A673 (cell line): ENCODE results near the gene PKDREJ. TPM values are rescaled to one million over a fixed set of nuclear protein-coding genes. Genes with fewer than 3 reads are reported as not detected.

ENCODE experiments used
- BruUV-seq: library from RNA; stranded (reverse); fragments of 400-500 nt; replicated peaks from 2 replicates; lab custom pipeline; 2021; lab: Mats Ljungman, UMichigan
- CTCF ChIA-PET: fragments of 300-600 bp; sonication (Branson Sonifier 250); formaldehyde crosslinking; loops from one replicate; lab custom pipeline; 2022; ENCODE audit warnings: antibody characterized with exemption; lab: Charles Lee
- POLR2A ChIA-PET: fragments of 300-600 bp; sonication (Branson Sonifier 250); formaldehyde crosslinking; loops from one replicate; lab custom pipeline; 2022; ENCODE audit warnings: antibody characterized with exemption; ENCODE audit not compliant: low non-redundant PET; lab: Charles Lee
- DNase-seq: peaks from one replicate; pipeline ENCODE4 v3.0.0-alpha.2; 2015; ENCODE audit warnings: low spot score
- H3K27ac ChIP-seq: fragments of 200-600 bp; sonication (generic); 2 replicates; pipeline ENCODE4 v1.5.1; 2016; ENCODE audit warnings: mixed run types, low read depth, mild to moderate bottlenecking, mixed read lengths, antibody characterized with exemption, low read length; ENCODE audit not compliant: poor library complexity, severe bottlenecking
- H3K27me3 ChIP-seq: fragments of 200-600 bp; sonication (generic); replicated peaks from 2 replicates; pipeline ENCODE4 v1.6.1; 2017; ENCODE audit warnings: mixed run types, low read depth, mild to moderate bottlenecking, mixed read lengths, antibody characterized with exemption, low read length; ENCODE audit not compliant: insufficient read depth, poor library complexity
- H3K36me3 ChIP-seq: fragments of 200-600 bp; sonication (generic); 2 replicates; pipeline ENCODE4 v1.6.1; 2016; ENCODE audit warnings: mixed run types, mild to moderate bottlenecking, mixed read lengths, antibody characterized with exemption, low read length; ENCODE audit not compliant: insufficient read depth, poor library complexity, severe bottlenecking
- H3K4me1 ChIP-seq: fragments of 200-600 bp; sonication (generic); 2 replicates; pipeline ENCODE4 v1.6.1; 2017; ENCODE audit warnings: mixed run types, mild to moderate bottlenecking, mixed read lengths, antibody characterized with exemption, low read length; ENCODE audit not compliant: insufficient read depth, poor library complexity, severe bottlenecking
- H3K4me3 ChIP-seq: fragments of 200-600 bp; sonication (generic); 2 replicates; pipeline ENCODE4 v1.5.1; 2016; ENCODE audit warnings: low read depth, mixed run types, mild to moderate bottlenecking, mixed read lengths, low read length; ENCODE audit not compliant: poor library complexity, severe bottlenecking
- H3K9me3 ChIP-seq: fragments of 200-600 bp; sonication (generic); 2 replicates; pipeline ENCODE4 v1.6.1; 2016; ENCODE audit warnings: mixed run types, low read depth, mild to moderate bottlenecking, mixed read lengths, antibody characterized with exemption, low read length; ENCODE audit not compliant: poor library complexity, severe bottlenecking
- CTCF ChIP-seq: fragments of 300-800, 200-600 bp; sonication (generic); conservative IDR thresholded peaks from 2 replicates; pipeline ENCODE4 v1.5.1; 2017; ENCODE audit warnings: low read depth, mild to moderate bottlenecking, antibody characterized with exemption, low read length, moderate library complexity, mixed read lengths
- EZH2 ChIP-seq: fragments of 200-600 bp; sonication (generic); IDR thresholded peaks from 2 replicates; pipeline ENCODE4 v1.6.1; 2017; ENCODE audit warnings: borderline replicate concordance, low read depth, mild to moderate bottlenecking, mixed read lengths, antibody characterized with exemption, low read length; ENCODE audit not compliant: poor library complexity, severe bottlenecking
- intact Hi-C: fragments of 100-400 bp; cut with micrococcal nuclease; formaldehyde crosslinking; loops from one replicate; pipeline ENCODE4 v1.10.0; 2022; ENCODE audit not compliant: unreplicated experiment
- total RNA-seq: library from RNA; stranded (reverse); gene quantifications from 2 replicates; pipeline ENCODE4 v1.2.3, GENCODE V29; 2021

The PKDREJ gene
- total RNA-seq, 1 experiment from 2014 or later = not detected

- H3K4me1 ChIP-seq = no peaks in the 10 kb centered on the region
- no TSS peak for BruUV-seq
- CTCF ChIA-PET = no interaction called here
- intact Hi-C loops = no loop called here
- H3K9me3 ChIP-seq = no peaks in the 10 kb centered on the region
- H3K4me3 ChIP-seq = no peak overlapping the region
- TF ChIP-seq CTCF (no peak), EZH2 (no peak)
- H3K27ac ChIP-seq = no peak overlapping the region
- no peaks in the 10 kb centered on the region for H3K27me3 ChIP-seq
- DNase-seq = no peak
- POLR2A ChIA-PET = interaction anchor here (0.6 kb wide), 1 partner anchor 26 kb away, joined by 14 read pairs; no protein-coding TSS in a partner anchor
- no peaks in the 10 kb centered on the region for H3K36me3 ChIP-seq
These were observed 42.2 kb downstream of the PKDREJ start for GRCh38 chr22:46220921-46221320.

- BruUV-seq = no TSS peak
- no peaks in the 10 kb centered on the region for H3K36me3 ChIP-seq
- POLR2A ChIA-PET = no interaction called here
- H3K4me3 ChIP-seq = no peak overlapping the region
- intact Hi-C loops = no loop called here
- no peaks in the 10 kb centered on the region for H3K27me3 ChIP-seq
- no peaks in the 10 kb centered on the region for H3K4me1 ChIP-seq
- TF ChIP-seq EZH2 = no peak
- TF ChIP-seq CTCF = no peak
- no peak for DNase-seq
- H3K9me3 ChIP-seq = no peaks in the 10 kb centered on the region
- H3K27ac ChIP-seq = no peak overlapping the region
- CTCF ChIA-PET = no interaction called here
These were observed 43.5 kb downstream of the PKDREJ start for GRCh38 chr22:46219636-46220035.

- Histone ChIP-seq H3K27me3 (no peaks in the 10 kb centered on the region), H3K4me3 (no peak overlapping the region), H3K9me3 (no peaks in the 10 kb centered on the region), H3K4me1 (no peaks in the 10 kb centered on the region), H3K36me3 (no peaks in the 10 kb centered on the region), H3K27ac (no peak overlapping the region)
- CTCF ChIA-PET = no interaction called here
- DNase-seq = no peak
- POLR2A ChIA-PET = no interaction called here
- BruUV-seq = no TSS peak
- intact Hi-C loops = no loop called here
- TF ChIP-seq CTCF = no peak
- TF ChIP-seq EZH2 = no peak
These were observed 48.5 kb downstream of the PKDREJ start for GRCh38 chr22:46214616-46215015.
